ENCODE results near the gene POC1A. TPM values are rescaled to one million over a fixed set of nuclear protein-coding genes. Genes with fewer than 3 reads are reported as not detected.
"Not testable (repeated sequence)": the region's sequence is repeated elsewhere in the genome, so short reads cannot be mapped to it uniquely, and the experiment has no call there.

The POC1A gene
- total and polyA plus RNA-seq, 2 of the 8 experiments (the other 6 are each of a cell fraction or from before 2014, with no cell fraction given), result 35.7 to 39.2 TPM

DNA sequence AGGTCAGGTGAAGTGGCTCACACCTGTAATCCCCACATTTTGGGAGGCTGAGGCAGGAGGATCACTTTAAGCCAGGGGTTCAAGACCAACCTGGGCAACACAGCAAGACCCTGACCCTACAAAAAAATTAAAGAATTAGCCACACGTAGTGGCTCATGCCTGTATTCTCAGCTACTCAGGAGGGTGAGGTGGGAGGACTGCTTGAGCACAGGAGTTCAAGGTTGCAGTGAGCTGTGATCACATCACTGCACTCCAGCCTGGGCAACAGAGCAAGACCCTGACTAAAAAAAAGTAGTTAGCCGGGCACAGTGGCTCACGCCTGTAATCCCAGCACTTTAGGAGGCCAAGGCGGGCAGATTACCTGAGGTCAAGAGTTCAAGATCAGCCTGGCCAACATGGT is 2.2 kb downstream of the POC1A start:
- H3K56ac ChIP-seq (replicated peaks; ENCODE audit: insufficient read length, low read depth, low read length); H2BK12ac ChIP-seq (ENCODE audit: low read depth, low read length); H4K8ac ChIP-seq (ENCODE audit: extremely low read depth, insufficient read depth, low read length); H3K4me3 ChIP-seq (ENCODE audit: extremely low read depth in 1 of 4, insufficient read depth in 2 of 4, low read depth in 3 of 4, low read length in 4 of 4); H3K9me3 ChIP-seq (ENCODE audit: insufficient read depth in 2 of 2, low read depth in 1 of 2, low read length in 1 of 2); H3K23me2 ChIP-seq (ENCODE audit: low read depth, low read length); H3K27me3 ChIP-seq (replicated peaks in 1 of 4; ENCODE audit: control insufficient read depth in 3 of 4, extremely low read depth in 1 of 4, insufficient read depth in 3 of 4, low read length in 3 of 4); DNase-seq (ENCODE audit: low read depth in 1 of 2, low spot score in 2 of 2); H3K14ac ChIP-seq (ENCODE audit: insufficient read length); H3K4me1 ChIP-seq (replicated peaks in 1 of 4; ENCODE audit: control insufficient read depth in 3 of 4, insufficient read depth in 4 of 4, low read length in 3 of 4); H2BK15ac ChIP-seq (ENCODE audit: low read length); H3K4me2 ChIP-seq (ENCODE audit: insufficient read depth in 1 of 2, low read depth in 2 of 2, low read length in 2 of 2); H3K79me1 ChIP-seq (ENCODE audit: low read depth, low read length); H3K27ac ChIP-seq (ENCODE audit: low read depth, low read length); H2AK5ac ChIP-seq (ENCODE audit: low read depth, low read length); H2AFZ ChIP-seq (ENCODE audit: low read length); H3K4ac ChIP-seq (replicated peaks; ENCODE audit: insufficient read length, low read depth, low read length); H4K5ac ChIP-seq (ENCODE audit: insufficient read length, low read depth, low read length); H4K20me1 ChIP-seq (replicated peaks in 1 of 2; ENCODE audit: control insufficient read depth in 1 of 2, insufficient read depth in 2 of 2, low read length in 2 of 2); FAIRE-seq; H3K9ac ChIP-seq (replicated peaks in 1 of 4; ENCODE audit: extremely low read depth in 1 of 4, low read depth in 3 of 4, low read length in 3 of 4); H3K18ac ChIP-seq (ENCODE audit: extremely low read depth, low read length); H2BK5ac ChIP-seq (ENCODE audit: low read depth, low read length); H2BK20ac ChIP-seq (ENCODE audit: low read length); H3K23ac ChIP-seq (ENCODE audit: insufficient read length); H2BK120ac ChIP-seq (replicated peaks; ENCODE audit: low read depth, low read length); H4K91ac ChIP-seq (replicated peaks; ENCODE audit: insufficient read length, low read length): not testable (repeated sequence)
- H3K36me3 ChIP-seq (ENCODE audit: control insufficient read depth in 2 of 4, insufficient read depth in 4 of 4, low read length in 3 of 4), result peaks cover 6 to 20% (median 14%) of the 10 kb centered on the region in 4 experiments
- WGBS, 2 experiments (ENCODE audit: extremely low coverage in 1 of 2, insufficient coverage in 1 of 2, insufficient read length in 1 of 2, insufficient replicate concordance in 2 of 2, low coverage in 1 of 2, low lambda C conversion rate in 2 of 2, missing lambda C conversion rate in 1 of 2), result 88% methylated on average over 4 of the region's 4 CpGs; no CpG with 5 or more reads in 1 of the 2 experiments
- H3K79me2 ChIP-seq (ENCODE audit: control insufficient read depth in 1 of 2, insufficient read depth in 2 of 2, low read length in 2 of 2), result peaks cover 0 to 17% of the 10 kb centered on the region in 2 experiments; a peak in 2 of 4 replicates
- ChIA-PET CTCF (ENCODE audit: partially characterized antibody) (interaction anchor here (1.0 to 14.6 kb wide), 4 partner anchors 8 to 151 kb away, joined by 4 to 148 read pairs (median 8); partner anchors contain the start of gene DUSP7), POLR2A (ENCODE audit: partially characterized antibody) (interaction anchor here (1.3 to 4.4 kb wide), 3 partner anchors 23 to 159 kb away, joined by 4 to 30 read pairs (median 5); partner anchors contain the start of gene RPL29)

Measured in H1 (cell line).